Endothelial cell of umbilical vein (primary cell): Measurements from ENCODE around the gene VPS41. TPM values are rescaled to one million over a fixed set of nuclear protein-coding genes. Genes with fewer than 3 reads are reported as not detected.

Experiments used
- BruUV-seq: library from RNA; stranded (reverse); fragments of 400-500 nt; replicated peaks from 2 replicates; lab custom pipeline; 2021; lab: Mats Ljungman, UMichigan
- CTCF ChIA-PET: fragments of 300-600, 350-600 bp; sonication (Branson Sonifier 250); formaldehyde crosslinking; loops from one replicate; lab custom pipeline; 2021; ENCODE audit warnings: antibody characterized with exemption, inconsistent platforms; lab: Charles Lee
- POLR2A ChIA-PET: fragments of 300-600, 350-600 bp; sonication (Branson Sonifier 250); formaldehyde crosslinking; loops from one replicate; lab custom pipeline; 2021; ENCODE audit warnings: antibody characterized with exemption, inconsistent platforms; lab: Charles Lee
- DNase-seq: peaks from one replicate; pipeline ENCODE4 v3.0.0-alpha.2; 2011; ENCODE audit warnings: low read depth, low spot score
- FAIRE-seq: peaks from 2 replicates; lab custom pipeline; 2011; peaks lifted over from hg19 to GRCh38; lab: Jason Lieb, UNC
- H2AFZ ChIP-seq: 2 replicates; pipeline ENCODE4 v1.6.0; 2012; ENCODE audit warnings: low read depth, low read length, control low read depth, inconsistent platforms
- H3K27ac ChIP-seq: 2 replicates; pipeline ENCODE4 v1.5.1; 2011; ENCODE audit warnings: low read depth, mild to moderate bottlenecking, control low read depth, low read length, moderate library complexity; ENCODE audit not compliant: insufficient read depth
- H3K27me3 ChIP-seq, 2 experiments: 2 replicates each; pipeline versions ENCODE4 v1.6.0 to v1.6.1; 2011; ENCODE audit warnings: low read length in 2 of 2, mixed read lengths in 1 of 2; ENCODE audit not compliant: control insufficient read depth in 2 of 2, insufficient read depth in 2 of 2
- H3K36me3 ChIP-seq, 2 experiments: 2 replicates in 1 of 2; 3 replicates in 1 of 2; pipeline ENCODE4 v1.5.1; 2011; ENCODE audit warnings: low read length in 2 of 2, mild to moderate bottlenecking in 1 of 2, moderate library complexity in 1 of 2; ENCODE audit not compliant: control insufficient read depth in 2 of 2, insufficient read depth in 2 of 2; ENCODE audit errors: extremely low read depth in 1 of 2
- H3K4me1 ChIP-seq: 3 replicates; pipeline ENCODE4 v1.5.1; 2011; ENCODE audit warnings: mild to moderate bottlenecking, low read length; ENCODE audit not compliant: control insufficient read depth, insufficient read depth; ENCODE audit errors: extremely low read depth
- H3K4me2 ChIP-seq: 2 replicates; pipeline ENCODE4 v1.6.1; 2011; ENCODE audit warnings: low read length, control low read depth, mixed read lengths; ENCODE audit not compliant: insufficient read depth
- H3K4me3 ChIP-seq, 3 experiments: fragments of 200-600 bp in 1 of 3; sonication (generic), shearing (Covaris generic) in 1 of 3; replicated peaks in 1 of 3; 2 replicates each; pipeline ENCODE4 v1.5.1; 2011 to 2016; ENCODE audit warnings: control low read depth in 3 of 3, low read length in 3 of 3, mild to moderate bottlenecking in 2 of 3, inconsistent platforms in 1 of 3, low read depth in 1 of 3, moderate library complexity in 1 of 3; ENCODE audit not compliant: insufficient read depth in 1 of 3
- H3K79me2 ChIP-seq: 2 replicates; pipeline ENCODE4 v1.6.0; 2012; ENCODE audit warnings: low read length, inconsistent platforms; ENCODE audit not compliant: control insufficient read depth, insufficient read depth
- H3K9ac ChIP-seq: replicated peaks from 2 replicates; pipeline ENCODE3; 2011; ENCODE audit warnings: low read length, control low read depth; ENCODE audit not compliant: insufficient read depth; ENCODE audit errors: extremely low read depth
- H3K9me1 ChIP-seq: replicated peaks from 3 replicates; pipeline ENCODE4 v1.6.0; 2011; ENCODE audit warnings: mild to moderate bottlenecking, low read length; ENCODE audit not compliant: control insufficient read depth, insufficient read depth; ENCODE audit errors: extremely low read depth
- H3K9me3 ChIP-seq: replicated peaks from 2 replicates; pipeline ENCODE4 v1.5.1; 2012; ENCODE audit warnings: low read length, inconsistent platforms; ENCODE audit not compliant: control insufficient read depth, insufficient read depth
- H4K20me1 ChIP-seq: replicated peaks from 2 replicates; pipeline ENCODE3; 2011; ENCODE audit warnings: mild to moderate bottlenecking, low read length; ENCODE audit not compliant: control insufficient read depth, insufficient read depth; ENCODE audit errors: extremely low read depth
- CTCF ChIP-seq, 2 donors: IDR thresholded peaks; 1 replicate in 1 of 2; 2 replicates in 1 of 2; pipeline ENCODE4 v1.5.1; 2011; ENCODE audit warnings: low read length in 2 of 2, mild to moderate bottlenecking in 2 of 2, moderate library complexity in 2 of 2, control low read depth in 1 of 2, inconsistent platforms in 1 of 2, low read depth in 1 of 2; ENCODE audit not compliant: insufficient read depth in 1 of 2; ENCODE audit errors: extremely low read depth in 1 of 2
- EZH2 ChIP-seq: IDR thresholded peaks from 2 replicates; pipeline ENCODE4 v1.6.1; 2012; ENCODE audit warnings: borderline replicate concordance, low read depth, mild to moderate bottlenecking, moderate library complexity, low read length, inconsistent platforms; ENCODE audit not compliant: severe bottlenecking
- FOS ChIP-seq: IDR thresholded peaks from 2 replicates; pipeline ENCODE4 v1.6.1; 2011; ENCODE audit warnings: mild to moderate bottlenecking, low read length, moderate library complexity, borderline replicate concordance; ENCODE audit not compliant: insufficient read depth
- GATA2 ChIP-seq: IDR thresholded peaks from 2 replicates; pipeline ENCODE4 v1.7.0; 2011; ENCODE audit warnings: low read depth, mild to moderate bottlenecking, moderate library complexity, mixed read lengths, low read length; ENCODE audit not compliant: insufficient read length, insufficient read depth
- JUN ChIP-seq: IDR thresholded peaks from 2 replicates; pipeline ENCODE4 v1.6.1; 2011; ENCODE audit warnings: borderline replicate concordance, low read depth; ENCODE audit not compliant: insufficient read length, insufficient read depth
- MYC ChIP-seq: IDR thresholded peaks from one replicate; pipeline ENCODE4 v1.6.1; 2011; ENCODE audit warnings: mild to moderate bottlenecking, low read depth, low read length
- POLR2A ChIP-seq: IDR thresholded peaks from 2 replicates; pipeline ENCODE4 v1.6.1; 2012; ENCODE audit warnings: low read depth, mild to moderate bottlenecking, control low read depth, low read length
- POLR2AphosphoS5 ChIP-seq: IDR thresholded peaks from 2 replicates; pipeline ENCODE4 v1.6.1; 2012; ENCODE audit warnings: low read depth, mild to moderate bottlenecking, control low read depth, low read length, moderate library complexity; ENCODE audit not compliant: insufficient read depth
- dilution Hi-C: fragments of 300-500 bp; cut with MboI; formaldehyde crosslinking; loops from one replicate; pipeline ENCODE4 v1.15.0; 2019; ENCODE audit warnings: low sequenced_read_pairs; ENCODE audit not compliant: extremely low pct_ligation_motif_present
- intact Hi-C: fragments of 100-400 bp; cut with micrococcal nuclease; formaldehyde crosslinking; loops from one replicate; pipeline ENCODE4 v1.10.0; 2022
- polyA plus RNA-seq, 4 experiments: library from polyadenylated mRNA; depleted of rRNA in 3 of 4; stranded (reverse) in 3 of 4; unstranded in 1 of 4; fragments of >200 nt; gene quantifications; 2 replicates each; pipeline versions ENCODE4 v1.2.1 to v1.2.3, GENCODE V29; 2011 to 2012; ENCODE audit warnings: missing spikeins in 1 of 4
- total RNA-seq: library from RNA; stranded (reverse); gene quantifications from 2 replicates; pipeline ENCODE4 v1.2.3, GENCODE V29; 2021
- TF ChIP-seq, protein P1 (sequence below): IDR thresholded peaks from 2 replicates; pipeline ENCODE4 v1.6.1; 2011; ENCODE audit not compliant: insufficient read depth, insufficient read length

Gene VPS41
- total and polyA plus RNA-seq, 2 donors (not counting 3 experiments of a cell fraction or from before 2014, with no cell fraction given), result 14.3 to 79.8 TPM

DNA sequence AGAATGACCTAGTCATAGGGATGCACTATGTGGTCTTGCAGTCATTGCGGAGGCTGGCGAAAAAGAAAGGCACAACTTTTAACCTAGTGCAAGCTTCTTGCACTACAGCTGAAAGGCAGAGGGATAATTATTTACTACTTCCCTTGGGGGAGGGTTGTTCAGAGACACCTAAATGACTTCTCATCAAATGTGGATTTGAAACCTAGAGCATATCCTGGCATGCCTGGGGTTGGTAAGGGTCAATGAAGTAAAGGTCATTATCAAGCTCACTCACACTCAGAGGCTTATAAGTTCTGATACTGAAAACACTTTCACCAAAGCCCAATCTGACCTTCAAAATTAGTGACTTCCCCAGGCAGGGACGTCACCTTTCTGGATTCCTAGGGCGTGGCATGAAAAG, 168.9 kb downstream of the VPS41 start:
- Histone ChIP-seq H3K36me3 (peaks cover 2 to 10% of the 10 kb centered on the region in 2 experiments), H3K9me1 (no peaks in the 10 kb centered on the region), H3K4me2 (no peak overlapping the region), H3K79me2 (no peaks in the 10 kb centered on the region), H3K27me3 (no peaks in the 10 kb centered on the region), H3K4me3 (no peak overlapping the region), H3K9ac (no peak overlapping the region), H4K20me1 (no peaks in the 10 kb centered on the region), H3K4me1 (no peaks in the 10 kb centered on the region), H3K9me3 (no peaks in the 10 kb centered on the region), H2AFZ (no peak overlapping the region), H3K27ac (no peak overlapping the region)
- POLR2A ChIA-PET, result no interaction called here
- TF ChIP-seq POLR2A (no peak), FOS (no peak), CTCF (IDR thresholded peaks at IDR 0.05; ENCODE audit: extremely low read depth in 1 of 2, insufficient read depth in 1 of 2, low read depth in 1 of 2, low read length in 2 of 2) (no peak), EZH2 (no peak), GATA2 (no peak), MYC (no peak), POLR2AphosphoS5 (no peak), JUN (no peak)
- TF ChIP-seq, protein P1, sequence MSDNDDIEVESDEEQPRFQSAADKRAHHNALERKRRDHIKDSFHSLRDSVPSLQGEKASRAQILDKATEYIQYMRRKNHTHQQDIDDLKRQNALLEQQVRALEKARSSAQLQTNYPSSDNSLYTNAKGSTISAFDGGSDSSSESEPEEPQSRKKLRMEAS, result no peak
- no TSS peak for BruUV-seq
- no peak for DNase-seq
- dilution Hi-C loops (no loop called here), intact Hi-C loops (no loop called here)
- FAIRE-seq, result no peak
- CTCF ChIA-PET, result interaction anchor here (1.4 to 1.9 kb wide), 2 partner anchors 9 to 17 kb away, joined by 3 to 7 read pairs; no protein-coding TSS in a partner anchor
